GM20000 (cell line): ENCODE data around the gene ZNF609.

Experiments used
- DNase-seq: peaks from one replicate; pipeline ENCODE4 v3.0.0; 2012; ENCODE audit warnings: low spot score
- TF ChIP-seq, protein P1 (sequence below): IDR thresholded peaks from 2 replicates; pipeline ENCODE4 v1.5.1; 2012; ENCODE audit warnings: mild to moderate bottlenecking, control low read depth; ENCODE audit errors: extremely low read depth, missing control alignments

ZNF609 gene

DNA sequence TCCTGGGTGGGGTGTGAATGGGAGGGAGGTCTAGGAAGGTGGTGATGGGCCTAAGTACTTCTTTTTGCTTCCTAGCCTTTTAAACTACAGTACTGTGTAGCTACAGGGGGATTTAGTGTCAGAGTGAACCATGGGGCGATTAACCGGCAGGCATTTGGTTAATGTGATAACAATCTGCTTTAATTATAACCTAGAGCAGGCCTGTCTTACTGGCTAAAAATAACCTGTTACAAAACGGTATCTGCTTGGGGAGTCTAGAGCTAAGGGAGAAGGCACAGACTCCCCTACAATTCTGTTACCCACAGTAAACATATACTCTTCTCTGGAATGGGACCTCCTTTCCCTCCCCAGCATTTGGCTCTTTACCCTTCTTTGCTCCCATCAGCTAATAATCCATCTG is 229.6 kb downstream of the ZNF609 start:
- no peak for DNase-seq
- TF ChIP-seq, protein P1, sequence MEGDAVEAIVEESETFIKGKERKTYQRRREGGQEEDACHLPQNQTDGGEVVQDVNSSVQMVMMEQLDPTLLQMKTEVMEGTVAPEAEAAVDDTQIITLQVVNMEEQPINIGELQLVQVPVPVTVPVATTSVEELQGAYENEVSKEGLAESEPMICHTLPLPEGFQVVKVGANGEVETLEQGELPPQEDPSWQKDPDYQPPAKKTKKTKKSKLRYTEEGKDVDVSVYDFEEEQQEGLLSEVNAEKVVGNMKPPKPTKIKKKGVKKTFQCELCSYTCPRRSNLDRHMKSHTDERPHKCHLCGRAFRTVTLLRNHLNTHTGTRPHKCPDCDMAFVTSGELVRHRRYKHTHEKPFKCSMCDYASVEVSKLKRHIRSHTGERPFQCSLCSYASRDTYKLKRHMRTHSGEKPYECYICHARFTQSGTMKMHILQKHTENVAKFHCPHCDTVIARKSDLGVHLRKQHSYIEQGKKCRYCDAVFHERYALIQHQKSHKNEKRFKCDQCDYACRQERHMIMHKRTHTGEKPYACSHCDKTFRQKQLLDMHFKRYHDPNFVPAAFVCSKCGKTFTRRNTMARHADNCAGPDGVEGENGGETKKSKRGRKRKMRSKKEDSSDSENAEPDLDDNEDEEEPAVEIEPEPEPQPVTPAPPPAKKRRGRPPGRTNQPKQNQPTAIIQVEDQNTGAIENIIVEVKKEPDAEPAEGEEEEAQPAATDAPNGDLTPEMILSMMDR: no peak

DNA sequence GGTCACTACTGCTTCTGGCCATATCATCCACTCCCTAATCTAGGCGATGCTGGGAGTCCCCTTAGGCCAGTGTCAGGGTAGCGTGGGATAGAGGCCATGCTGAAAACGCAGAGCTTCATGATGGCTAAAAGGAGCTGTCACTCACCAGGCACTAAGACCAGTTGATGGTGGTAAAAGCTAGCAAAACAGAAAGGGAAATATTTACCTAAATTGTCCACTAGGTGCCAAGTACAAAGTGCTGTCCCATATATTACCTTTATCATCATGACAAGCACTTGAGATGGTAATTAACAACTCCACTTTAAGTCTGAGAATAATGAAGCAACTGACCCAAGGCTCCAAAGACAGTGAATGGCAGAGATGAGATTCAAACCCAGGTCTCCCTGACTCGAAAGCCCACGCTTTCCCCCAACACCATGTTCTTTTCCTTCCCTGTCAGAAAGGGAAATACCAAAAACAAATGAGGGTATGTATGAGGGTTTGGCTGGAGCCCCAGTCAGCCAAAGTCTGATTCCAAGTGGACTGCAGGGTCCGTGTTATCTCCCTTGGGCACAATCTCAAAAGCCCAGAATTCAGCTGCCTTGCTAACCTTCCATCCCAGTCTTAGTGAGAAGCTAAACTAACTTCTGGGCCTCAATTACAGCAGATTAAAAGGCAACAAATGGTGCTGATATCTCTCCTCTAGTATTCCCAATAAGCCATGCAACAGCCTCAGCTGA is 230.4 kb downstream of the ZNF609 start:
- TF ChIP-seq, protein P1: no peak

DNA sequence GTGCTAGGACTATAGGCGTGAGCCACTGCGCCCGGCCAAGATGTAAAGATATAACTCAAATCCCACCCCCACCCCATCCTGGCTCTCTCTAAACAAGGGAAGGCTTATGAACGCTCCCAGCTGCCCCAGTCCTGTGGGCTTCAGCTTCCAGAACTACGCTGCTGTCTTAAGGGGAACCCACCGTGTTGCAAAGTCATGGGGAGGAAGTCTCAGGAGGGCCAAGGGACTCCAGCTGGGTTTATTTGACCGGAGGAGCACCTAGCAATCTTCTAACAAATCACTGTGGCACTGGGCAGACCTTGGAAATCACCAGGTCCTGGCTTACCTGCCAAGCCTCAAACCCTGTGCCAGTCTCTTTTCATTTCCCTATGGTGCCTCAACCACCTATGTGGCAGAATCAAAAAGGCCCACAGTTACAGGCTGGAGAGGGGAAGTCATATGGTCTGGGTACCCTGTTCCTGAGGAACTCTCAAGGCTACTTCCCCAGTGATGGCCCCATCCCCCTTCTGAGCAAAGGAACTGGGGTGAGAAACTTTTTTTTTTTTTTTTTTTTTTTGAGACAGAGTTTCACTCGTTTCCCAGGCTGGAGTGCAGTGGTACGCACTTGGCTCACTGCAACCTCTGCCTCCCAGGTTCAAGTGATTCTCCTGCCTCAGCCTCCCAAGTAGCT is 231.7 kb downstream of the ZNF609 start:
- DNase-seq: no peak
- TF ChIP-seq, protein P1: no peak

More for the DNA sequence above, 230.4 kb downstream of the ZNF609 start:
- DNase-seq: no peak

DNA sequence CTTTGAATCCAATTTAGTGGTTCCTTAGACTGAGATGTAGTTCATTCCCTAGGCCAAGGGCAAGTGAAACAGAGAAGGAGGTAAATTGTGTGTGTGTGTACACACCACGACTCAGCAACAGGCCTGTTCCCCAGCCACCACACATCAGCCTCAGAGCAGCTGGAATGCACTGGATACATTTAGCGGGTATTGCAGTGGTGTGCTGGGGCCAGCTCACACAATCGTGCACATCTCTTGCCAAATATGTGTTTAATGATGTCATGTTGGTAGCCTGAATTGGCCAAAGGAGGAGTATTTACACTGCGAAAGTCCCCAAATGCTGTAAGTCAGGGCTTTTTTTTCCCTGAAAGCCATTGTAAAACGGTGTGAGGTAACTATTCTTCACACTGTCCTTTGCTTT is 232.8 kb downstream of the ZNF609 start:
- TF ChIP-seq, protein P1: no peak
- no peak for DNase-seq

DNA sequence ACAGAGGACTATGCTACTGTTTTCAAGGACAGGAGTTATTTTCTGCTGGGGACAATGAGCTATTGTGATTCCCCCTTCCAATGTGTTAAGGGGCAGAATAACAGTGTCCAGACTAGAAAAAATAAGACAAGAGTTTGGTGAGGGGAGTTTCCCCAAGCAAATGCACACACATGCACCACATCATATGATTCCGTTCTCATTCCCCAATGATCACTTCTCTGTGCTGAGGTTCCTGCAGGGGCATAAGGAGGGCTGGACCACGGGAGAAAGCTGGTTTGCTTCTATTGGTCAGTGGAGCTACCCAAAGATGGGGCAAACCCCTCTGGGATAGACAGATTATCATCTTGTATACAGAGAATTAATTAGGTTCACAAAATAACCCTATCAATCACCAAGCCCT is 234.4 kb downstream of the ZNF609 start:
- TF ChIP-seq, protein P1: no peak
- no peak for DNase-seq

DNA sequence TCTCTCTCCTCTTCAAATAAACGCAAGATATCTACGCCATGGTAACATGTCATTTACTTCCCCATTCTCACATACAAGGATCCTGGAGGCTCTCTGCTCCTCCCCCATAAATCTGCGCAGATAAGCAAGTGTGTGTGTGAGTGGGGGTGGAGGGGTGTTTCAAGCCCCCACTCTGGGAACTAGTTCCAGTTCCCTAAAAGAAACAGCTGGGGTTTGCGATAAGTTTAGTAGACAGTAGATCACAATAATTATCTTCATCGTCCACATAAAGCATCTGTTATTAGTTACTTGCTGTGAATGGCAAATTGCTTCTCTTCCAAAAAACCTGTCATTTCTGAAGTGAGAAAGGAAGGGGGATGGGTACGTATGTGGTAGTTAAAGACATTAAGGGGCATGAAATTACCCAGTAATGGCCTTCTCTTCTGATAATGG is 235.2 kb downstream of the ZNF609 start:
- DNase-seq: no peak
- TF ChIP-seq, protein P1: no peak

DNA sequence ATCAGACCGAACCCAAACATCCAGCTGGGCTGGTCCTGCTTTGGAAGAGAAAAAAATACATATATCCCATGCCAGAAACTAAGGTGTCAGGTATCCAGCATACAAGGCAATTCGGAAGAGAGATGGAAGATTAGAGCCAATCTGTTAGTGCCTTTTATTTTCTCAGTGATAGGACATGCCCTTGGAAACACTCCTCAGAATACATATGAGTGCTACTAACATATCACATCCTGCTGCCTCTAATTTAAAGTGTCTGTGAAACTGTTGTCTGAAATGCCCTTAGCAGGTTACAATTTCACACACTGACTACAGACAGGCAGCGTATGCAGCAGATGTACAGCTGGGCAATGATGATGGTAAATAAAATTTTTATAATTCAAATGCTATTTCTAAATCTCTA is 236.1 kb downstream of the ZNF609 start:
- no peak for DNase-seq
- TF ChIP-seq, protein P1: no peak
